ENCODE results near the gene MYPN.
"Not testable (repeated sequence)": the region's sequence is repeated elsewhere in the genome, so short reads cannot be mapped to it uniquely, and the experiment has no call there.

The MYPN gene

GRCh38 chr10:68233046-68233445 lies 123.8 kb downstream of the MYPN start:
- no peak for DNase-seq

GRCh38 chr10:68235111-68235510 lies 125.8 kb downstream of the MYPN start:
- DNase-seq, result no peak

GRCh38 chr10:68235581-68235980 lies 126.3 kb downstream of the MYPN start:
- no peak for DNase-seq

- DNase-seq, result no peak
Observed at GRCh38 chr10:68237173-68237572, 127.9 kb downstream of the MYPN start.

GRCh38 chr10:68238371-68238770 lies 129.1 kb downstream of the MYPN start:
- DNase-seq, result no peak

- DNase-seq, result no peak
Observed at GRCh38 chr10:68239069-68239468, 129.8 kb downstream of the MYPN start.

- no peak for DNase-seq
Observed at GRCh38 chr10:68239596-68240150, 130.4 kb downstream of the MYPN start.

- DNase-seq, result no peak
Observed at GRCh38 chr10:68242051-68242450, 132.8 kb downstream of the MYPN start.

- not testable (repeated sequence) for DNase-seq
Observed at GRCh38 chr10:68246397-68246796, 137.1 kb downstream of the MYPN start.

GRCh38 chr10:68247931-68248330 lies 138.6 kb downstream of the MYPN start:
- DNase-seq, result no peak

- DNase-seq, result no peak
Observed at GRCh38 chr10:68249297-68249696, 140.0 kb downstream of the MYPN start.

GRCh38 chr10:68251151-68251550 lies 141.9 kb downstream of the MYPN start:
- DNase-seq, result no peak

- DNase-seq, result no peak
Observed at GRCh38 chr10:68251625-68252495, 142.6 kb downstream of the MYPN start.

GRCh38 chr10:68253346-68253745 lies 144.1 kb downstream of the MYPN start:
- DNase-seq, result no peak

- DNase-seq, result no peak
Observed at GRCh38 chr10:68261132-68261856, 152.0 kb downstream of the MYPN start.

Measured in NCI-H1048 (cell line).